Stimulated activated CD8-positive, alpha-beta memory T cell treated with anti-CD3 and anti-CD28 coated beads, Interleukin-15, amount 100 ng/mL, for 4 hours (primary cell): ENCODE measurements around the gene PARD3.

Experiments
- DNase-seq, 2 donors: peaks; one replicate each; pipeline ENCODE4 v3.0.0-alpha.2; 2020; ENCODE audit warnings: low read depth in 2 of 2

PARD3 gene

DNA sequence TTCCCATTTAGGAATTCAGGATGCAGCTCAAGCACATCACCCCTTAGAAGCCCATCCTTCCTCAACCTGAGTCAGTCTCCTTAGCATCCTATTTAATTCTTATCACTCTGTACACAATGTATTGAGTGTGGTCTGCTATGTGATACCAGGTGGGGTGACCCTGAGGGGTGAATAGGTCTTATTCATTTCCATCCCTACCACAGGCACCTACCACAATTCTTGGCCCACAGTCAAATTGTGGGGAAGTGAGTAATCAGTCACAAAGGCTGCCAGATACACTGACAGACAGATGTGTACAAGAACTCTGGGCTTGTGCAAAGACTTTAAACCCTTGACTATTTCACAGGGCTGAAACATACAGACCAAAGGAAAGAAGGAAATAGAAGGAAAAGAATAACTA, 560.5 kb downstream of the PARD3 start:
- DNase-seq, result no peak

- DNase-seq, result no peak
These were observed 563.0 kb downstream of the PARD3 start for GRCh38 chr10:34252111-34252510.

DNA sequence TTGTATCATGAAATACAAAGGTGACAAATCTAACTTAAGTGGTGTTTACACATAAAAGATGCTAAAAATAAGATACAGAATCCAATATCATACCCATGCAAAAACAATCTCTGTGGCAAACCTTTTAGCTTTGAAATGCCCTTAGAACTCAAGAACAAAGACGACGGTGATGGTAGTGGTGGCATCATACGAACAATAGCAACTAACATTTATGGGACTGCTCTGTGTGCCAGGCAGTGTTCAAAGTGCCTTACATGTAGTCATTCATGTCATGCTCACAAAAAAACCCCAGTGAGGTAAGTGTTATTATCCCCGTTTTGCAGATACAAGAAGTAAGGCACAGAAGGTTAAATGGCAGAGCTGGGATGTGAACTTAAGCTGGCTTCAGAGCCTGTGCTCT, 563.9 kb downstream of the PARD3 start:
- DNase-seq, result no peak

DNA sequence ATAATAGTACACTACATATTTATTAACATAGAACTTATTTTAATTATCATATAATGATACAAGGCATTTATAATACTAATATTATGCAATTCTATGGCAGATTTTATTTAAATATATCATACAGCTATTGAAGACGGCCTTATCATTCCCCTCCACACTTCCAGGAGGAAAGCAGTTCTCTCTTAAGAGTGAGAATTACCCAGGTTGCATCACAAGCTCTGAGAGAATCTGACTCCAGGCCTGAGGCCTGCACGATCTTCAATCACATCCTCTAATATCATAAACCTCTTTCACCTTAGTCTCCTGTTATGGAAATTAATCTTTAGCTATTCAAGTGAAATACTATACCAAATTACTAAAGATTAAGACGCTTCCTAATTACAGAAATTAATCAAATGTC, 564.4 kb downstream of the PARD3 start:
- no peak for DNase-seq

DNA sequence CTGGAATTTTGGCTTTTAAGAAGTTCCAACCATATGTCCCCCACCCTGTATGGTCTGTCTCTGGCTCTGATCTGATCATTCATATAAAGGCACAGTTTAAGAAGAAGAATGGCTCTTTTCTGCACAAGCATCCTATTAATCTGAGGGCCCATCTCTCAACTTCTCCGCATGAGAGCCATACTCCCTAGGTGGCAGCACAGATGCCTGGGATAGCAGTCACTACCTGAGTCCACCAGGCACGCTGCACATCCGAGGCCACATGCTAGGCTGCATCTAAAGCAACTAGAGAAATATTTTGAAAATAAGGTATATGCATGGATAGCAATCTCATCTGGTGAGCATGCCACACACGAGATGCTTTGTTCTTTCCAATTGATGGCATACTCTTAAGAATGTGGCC, 565.5 kb downstream of the PARD3 start:
- no peak for DNase-seq

DNA sequence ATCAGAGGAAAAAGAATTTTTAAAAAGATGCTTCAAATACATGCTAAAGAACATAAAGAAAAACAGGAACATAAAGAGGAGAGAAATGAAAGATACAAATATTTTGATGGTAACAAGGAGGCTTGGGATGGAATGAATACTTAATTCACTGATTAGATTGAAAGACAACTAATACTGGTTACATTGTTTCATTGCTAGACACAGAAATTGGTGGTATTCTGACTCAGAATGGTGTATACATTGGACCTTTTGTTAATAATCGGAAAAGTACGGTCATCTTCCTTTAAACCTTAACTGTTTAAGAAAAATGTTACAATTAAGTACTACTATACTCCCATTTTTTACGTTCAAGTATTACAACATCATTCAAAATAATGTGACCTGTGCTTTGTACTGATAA, 567.5 kb downstream of the PARD3 start:
- DNase-seq, result no peak

DNA sequence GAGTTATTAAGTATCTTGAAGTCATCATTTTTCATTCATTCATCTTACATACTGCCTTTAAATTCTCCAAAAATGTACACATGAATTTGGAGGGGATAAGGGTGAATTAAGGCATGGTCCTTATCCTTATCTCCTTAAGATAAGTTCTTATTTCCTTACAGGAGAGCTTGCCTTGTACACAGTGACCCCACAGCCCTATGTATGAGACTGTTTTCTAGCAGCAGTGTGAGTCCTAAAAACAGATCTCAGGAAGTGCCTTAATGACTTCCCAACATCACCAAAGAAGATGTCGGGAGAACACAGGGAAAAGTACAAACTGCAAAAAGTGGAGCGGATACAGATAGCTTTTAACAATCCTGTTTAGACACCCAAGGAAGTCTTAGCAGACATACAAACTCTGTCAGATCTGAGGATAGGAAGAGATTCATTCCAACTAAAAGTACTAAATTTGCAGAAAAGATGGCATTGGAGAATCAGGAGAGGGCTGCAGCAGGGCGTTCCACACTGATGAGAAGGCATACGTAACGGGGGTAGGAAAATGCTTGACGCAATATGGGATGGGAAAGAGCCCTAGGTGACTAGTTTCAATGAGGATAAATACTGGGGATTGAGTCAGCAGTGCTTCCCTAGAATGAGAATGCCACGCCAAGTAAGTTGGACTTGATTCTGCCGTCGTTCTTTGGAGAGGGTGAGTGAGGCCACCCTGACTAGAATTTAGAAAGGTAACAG, 570.2 kb downstream of the PARD3 start:
- DNase-seq, result no peak

- no peak for DNase-seq
These were observed 573.7 kb downstream of the PARD3 start for GRCh38 chr10:34241226-34242000.

DNA sequence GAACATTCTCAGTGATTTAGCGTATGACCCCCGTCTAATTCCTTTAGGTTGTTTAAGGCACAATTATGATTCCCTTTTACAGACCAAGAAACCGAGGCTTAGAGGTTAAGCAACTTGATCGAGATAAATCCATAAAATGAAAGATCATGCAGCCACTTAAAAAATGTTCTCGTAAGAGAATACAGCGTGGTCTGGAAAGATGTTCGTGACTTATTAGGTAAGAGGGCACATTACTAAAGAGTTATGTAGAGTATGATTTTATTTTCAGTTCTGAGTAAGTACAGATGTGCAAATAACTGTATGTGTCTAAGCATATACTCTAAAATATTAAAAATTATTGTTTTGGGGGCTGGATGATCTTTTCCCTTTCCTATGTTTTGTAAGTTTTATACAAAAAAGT, 575.1 kb downstream of the PARD3 start:
- DNase-seq, result no peak

DNA sequence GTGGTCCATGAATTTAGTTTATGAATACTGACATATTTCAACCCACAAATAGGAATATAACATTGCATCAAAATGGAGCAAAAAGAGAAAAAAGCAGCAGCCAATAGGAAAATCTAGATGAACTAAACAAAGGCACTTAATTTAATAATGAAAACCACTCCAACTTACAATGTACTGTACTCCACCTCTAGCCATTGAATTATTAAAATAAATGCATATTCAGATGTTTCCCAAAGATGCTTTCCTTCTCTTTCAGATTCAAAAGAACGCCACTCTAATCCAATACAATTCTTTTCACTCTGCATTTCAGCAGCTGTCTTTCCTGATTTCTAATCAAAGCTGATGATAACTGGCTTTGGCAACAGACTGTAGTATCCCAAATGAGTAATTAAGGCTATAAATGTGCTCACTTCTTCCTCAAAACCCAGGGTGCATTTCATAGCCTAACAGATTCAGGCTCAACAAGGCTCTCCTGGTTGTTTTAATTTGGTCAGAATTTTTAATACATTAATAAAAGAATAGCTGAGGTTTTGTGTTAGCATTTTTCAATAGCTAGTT, 577.1 kb downstream of the PARD3 start:
- DNase-seq, result no peak

DNA sequence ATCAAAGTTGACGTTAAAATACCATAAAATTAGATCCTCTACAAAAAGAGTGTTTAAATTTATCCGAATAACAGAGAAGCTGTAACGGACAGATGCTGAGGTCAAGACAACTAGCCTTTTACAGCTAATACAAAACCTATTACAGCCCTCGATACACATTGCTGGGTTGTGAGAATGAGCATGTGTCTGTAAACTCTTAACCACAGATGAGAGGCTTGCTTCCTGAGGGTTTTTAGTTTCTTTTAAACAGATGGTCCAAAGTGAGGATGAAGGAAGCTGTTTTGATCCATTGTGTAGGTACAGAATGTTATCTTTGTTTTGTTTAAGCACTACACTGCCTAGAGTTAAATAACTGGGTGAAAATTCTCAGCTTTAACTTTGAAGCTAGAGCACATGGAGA, 578.2 kb downstream of the PARD3 start:
- DNase-seq, result no peak

GRCh38 chr10:34235164-34235832, 579.8 kb downstream of the PARD3 start:
- DNase-seq, result no peak

DNA sequence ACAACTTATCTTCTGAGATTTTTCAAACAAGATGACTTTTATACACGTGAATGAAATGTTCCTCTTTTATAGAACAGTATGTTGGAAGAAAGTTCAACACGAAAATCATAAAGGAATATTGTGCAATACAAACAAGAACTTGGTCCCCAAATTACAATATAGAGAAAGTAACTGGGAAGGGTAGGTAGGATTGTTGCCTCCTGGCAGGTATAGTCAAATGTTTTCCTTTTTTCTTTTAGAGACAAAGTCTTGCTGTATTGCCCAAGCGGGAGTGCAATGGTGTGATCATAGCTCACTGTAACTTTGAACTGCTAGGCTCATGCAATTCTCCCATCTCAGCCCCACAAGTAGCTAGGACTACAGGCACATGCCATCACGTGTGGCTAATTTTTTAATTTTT, 582.6 kb downstream of the PARD3 start:
- DNase-seq, result no peak

DNA sequence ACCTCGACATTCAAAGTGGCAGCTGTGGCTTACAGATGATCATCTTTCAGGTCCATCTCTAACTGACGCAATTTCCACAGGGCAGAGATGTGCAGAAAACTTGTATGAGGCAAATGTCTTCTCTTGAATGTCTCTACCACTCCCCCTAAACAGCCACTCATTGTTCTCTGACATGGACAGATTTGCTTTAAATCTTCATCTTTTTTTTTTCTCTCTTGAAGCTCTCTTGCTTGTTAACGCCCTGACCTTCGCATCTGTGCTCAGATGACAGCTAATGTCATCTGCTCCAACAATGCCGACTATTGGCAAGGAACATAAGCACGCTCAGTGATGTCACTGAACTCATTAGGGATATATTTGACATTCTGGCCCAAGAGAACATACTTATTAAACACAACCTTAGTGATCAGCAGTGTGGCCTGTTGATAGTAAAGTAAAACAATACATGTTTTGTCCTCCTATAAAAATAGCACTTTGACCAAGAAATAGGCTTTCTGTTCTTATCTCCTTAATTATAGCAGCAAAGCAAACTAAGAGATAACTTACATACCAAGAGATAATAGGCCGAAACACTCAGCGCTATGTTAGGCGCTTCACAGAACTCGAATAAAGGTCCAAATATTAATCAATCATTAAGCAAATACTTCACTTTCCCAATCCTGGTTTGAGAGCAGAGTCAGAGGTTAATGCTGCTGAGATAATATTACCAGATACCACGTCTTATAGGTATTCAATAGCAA, 583.5 kb downstream of the PARD3 start:
- no peak for DNase-seq

GRCh38 chr10:34229917-34230316, 585.2 kb downstream of the PARD3 start:
- DNase-seq, result no peak

DNA sequence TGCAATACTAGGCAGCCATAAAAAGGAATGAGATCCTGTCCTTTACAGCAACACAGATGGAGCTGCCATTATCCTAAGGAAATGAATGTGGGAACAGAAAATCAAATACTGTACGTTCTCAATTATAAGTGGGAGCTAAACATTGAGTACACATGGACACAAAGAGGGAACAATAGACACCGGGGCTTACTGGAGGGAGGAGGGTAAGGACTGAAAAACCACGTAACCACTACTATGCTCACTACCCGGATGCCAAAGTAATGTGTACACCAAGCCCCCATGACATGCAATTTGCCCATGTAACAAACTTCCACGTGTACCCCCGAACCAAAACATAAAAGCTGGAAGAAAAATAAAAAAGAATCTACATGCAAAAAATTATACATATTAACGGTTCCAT, 587.0 kb downstream of the PARD3 start:
- no peak for DNase-seq

GRCh38 chr10:34224639-34225038, 590.5 kb downstream of the PARD3 start:
- no peak for DNase-seq

GRCh38 chr10:34223658-34224057, 591.4 kb downstream of the PARD3 start:
- DNase-seq, result no peak

GRCh38 chr10:34222359-34222758, 592.7 kb downstream of the PARD3 start:
- DNase-seq, result no peak

GRCh38 chr10:34219753-34220548, 595.1 kb downstream of the PARD3 start:
- no peak for DNase-seq

DNA sequence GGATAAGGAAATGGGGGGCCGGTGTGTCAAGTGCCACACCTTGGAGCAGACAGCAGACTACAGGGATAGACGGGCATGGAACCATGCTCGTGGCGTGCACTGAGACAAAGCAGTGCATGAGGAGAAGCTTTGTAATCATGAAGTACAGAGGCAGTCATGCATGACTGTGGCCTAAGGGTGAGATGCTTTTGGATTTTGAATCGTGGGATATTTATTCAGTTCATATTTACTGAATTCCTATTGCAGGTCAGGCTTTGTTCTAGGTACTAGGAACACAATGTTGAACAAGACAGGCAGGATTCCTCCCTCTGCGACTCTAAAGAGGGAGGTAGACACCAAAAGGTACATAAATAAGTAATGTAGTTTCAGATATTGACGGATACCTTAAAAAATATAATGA, 597.6 kb downstream of the PARD3 start:
- no peak for DNase-seq
